NCI-H2171 treated with DMSO at 0.1 percent for 48 hours (cell line): ENCODE results near the gene MKS1.

Source experiments
- DNase-seq: peaks from one replicate; lab custom pipeline; 2025; lab: John Stamatoyannopoulos, UW

MKS1 gene

DNA sequence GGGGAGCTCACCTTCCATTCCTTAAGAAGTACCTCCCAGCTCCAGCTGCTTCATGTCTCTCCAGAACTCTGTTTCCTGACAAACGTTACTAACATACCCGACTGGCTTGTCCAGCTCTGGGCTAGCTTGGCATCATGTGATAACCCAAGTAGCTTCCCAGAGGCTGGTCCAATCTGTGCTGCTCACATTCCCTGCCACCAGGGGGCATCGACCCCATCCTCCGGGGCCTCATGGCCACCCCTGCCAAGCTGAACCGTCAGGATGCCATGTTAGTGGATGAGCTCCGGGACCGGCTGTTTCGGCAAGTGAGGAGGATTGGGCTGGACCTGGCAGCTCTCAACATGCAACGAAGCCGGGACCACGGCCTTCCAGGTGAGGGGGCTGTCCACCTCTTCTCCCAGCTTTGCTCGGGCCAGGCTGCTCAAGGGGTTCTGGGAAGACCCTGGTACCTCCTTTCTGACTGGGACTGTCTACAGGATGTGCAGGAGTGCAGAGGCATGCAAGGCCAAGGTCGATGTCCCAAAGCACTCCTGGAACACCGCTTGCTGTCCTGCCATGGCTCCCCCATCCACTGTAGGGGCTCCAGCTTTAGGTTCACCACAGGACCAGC, 18.9 kb downstream of the MKS1 start:
- peak; percentile 35 for DNase-seq

GRCh38 chr17:58196610-58197009, 22.4 kb downstream of the MKS1 start:
- no peak for DNase-seq

- DNase-seq, result no peak
These were observed 23.4 kb downstream of the MKS1 start for GRCh38 chr17:58195518-58196123.

GRCh38 chr17:58193641-58194255, 25.3 kb downstream of the MKS1 start:
- DNase-seq, result no peak

DNA sequence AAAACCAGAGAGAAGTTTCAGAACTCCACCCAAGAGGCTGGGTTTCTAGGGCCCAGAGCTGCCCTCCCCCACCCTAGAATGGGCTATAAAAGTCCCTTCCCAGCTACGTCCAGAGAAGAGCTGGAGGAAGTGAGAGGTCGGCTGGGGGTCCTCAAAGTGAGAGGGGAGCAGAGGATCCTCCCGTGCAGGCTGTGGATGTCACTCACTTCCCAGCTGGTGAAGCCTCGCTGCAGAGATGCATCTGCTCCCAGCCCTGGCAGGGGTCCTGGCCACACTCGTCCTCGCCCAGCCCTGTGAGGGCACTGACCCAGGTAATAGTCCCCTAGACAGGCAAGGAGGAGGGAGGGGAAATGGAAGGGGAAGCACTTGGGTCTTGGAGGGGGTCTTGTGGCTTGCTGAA, 26.4 kb downstream of the MKS1 start, which contains the start of gene EPX:
EPX (plus strand) TSS at position 115 of the 400 bp plus-strand sequence; CDS start at position 236, 121 bp downstream.
- no peak for DNase-seq

GRCh38 chr17:58191241-58191896, 27.7 kb downstream of the MKS1 start:
- peak; percentile 18 for DNase-seq

- DNase-seq, result peak; percentile 56
These were observed 29.5 kb downstream of the MKS1 start for GRCh38 chr17:58189436-58190146.

GRCh38 chr17:58187675-58188074, 31.4 kb downstream of the MKS1 start:
- no peak for DNase-seq

DNA sequence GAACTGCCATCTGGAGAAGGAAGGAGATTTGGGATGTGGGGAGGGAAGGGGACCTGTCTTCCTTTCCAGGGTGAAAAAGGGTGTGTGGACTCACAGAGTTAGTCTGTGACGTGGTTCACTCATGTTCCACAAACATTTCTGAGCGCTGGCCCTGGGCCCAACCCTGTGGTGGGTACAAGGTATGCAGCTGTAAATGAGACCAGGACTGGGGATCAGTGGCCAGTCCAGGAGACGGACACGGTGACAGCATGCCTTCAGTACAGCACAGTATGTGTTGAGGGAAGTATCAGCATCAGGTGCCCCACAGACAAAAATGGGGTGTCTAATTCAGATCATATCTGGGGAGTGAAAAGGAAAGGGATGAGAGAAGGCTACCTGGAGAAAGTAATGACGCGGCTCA, 32.0 kb downstream of the MKS1 start:
- no peak for DNase-seq

- DNase-seq, result no peak
These were observed 32.5 kb downstream of the MKS1 start for GRCh38 chr17:58186591-58186990.

GRCh38 chr17:58184986-58185761, 33.9 kb downstream of the MKS1 start:
- DNase-seq, result no peak

DNA sequence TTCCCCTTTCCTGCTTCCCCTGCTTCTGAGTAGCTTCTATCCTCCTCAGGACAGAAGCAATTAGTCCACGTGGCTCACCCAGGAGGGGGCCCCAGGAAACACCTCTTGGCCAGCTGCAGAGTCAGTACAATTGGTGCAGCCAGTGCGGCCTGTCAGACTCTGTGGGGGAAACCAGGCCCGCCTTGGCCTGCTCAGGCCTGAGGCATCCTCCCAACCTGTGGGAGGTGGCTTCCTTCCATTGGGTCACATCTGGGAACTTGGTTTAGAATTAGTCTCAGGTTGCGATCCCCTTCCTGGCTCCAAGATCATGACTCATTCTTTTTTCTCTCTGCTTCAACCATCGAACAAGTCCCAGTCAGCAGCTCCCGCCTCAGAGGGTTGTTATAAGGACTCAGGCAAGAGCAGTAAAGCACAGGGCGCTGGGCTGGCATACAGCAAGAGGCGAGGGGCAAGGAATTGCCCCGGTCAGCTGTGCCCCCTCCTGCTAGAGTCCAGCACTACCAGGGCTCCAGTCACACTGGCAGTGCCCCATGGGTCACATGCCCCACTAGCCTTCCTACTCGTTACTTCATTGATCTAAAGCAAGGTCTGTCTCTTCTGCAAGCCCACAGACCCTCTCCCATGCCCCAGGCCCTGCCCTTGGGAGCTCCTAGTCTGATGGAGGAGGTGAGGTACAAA, 34.6 kb downstream of the MKS1 start:
- DNase-seq, result peak; percentile 23

GRCh38 chr17:58183514-58183913, 35.5 kb downstream of the MKS1 start:
- DNase-seq, result no peak

GRCh38 chr17:58181796-58182195, 37.3 kb downstream of the MKS1 start:
- DNase-seq, result no peak

DNA sequence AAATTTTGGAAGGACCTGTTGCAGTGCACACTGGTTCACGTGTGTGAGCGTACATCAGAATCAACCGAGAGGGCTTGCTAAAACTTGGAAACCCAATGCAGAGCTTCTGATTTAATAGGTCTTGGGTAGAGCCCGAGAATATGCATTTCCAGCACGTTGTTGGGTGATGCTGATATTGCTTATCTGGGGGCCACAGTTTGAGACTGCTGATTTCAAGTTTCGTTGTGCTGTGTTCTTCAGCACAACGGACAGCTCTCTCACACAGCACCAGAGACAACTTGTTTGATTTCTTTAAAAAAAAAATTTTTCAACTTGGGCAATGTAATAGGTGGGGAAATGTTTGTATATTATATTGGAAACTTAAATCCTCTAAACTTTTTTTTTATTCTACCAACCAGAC, 42.9 kb downstream of the MKS1 start:
- DNase-seq, result no peak

GRCh38 chr17:58174871-58175270, 44.2 kb downstream of the MKS1 start:
- no peak for DNase-seq

GRCh38 chr17:58172369-58173071, 46.5 kb downstream of the MKS1 start:
- DNase-seq, result peak; percentile 50

GRCh38 chr17:58170622-58171021, 48.4 kb downstream of the MKS1 start:
- DNase-seq, result no peak

DNA sequence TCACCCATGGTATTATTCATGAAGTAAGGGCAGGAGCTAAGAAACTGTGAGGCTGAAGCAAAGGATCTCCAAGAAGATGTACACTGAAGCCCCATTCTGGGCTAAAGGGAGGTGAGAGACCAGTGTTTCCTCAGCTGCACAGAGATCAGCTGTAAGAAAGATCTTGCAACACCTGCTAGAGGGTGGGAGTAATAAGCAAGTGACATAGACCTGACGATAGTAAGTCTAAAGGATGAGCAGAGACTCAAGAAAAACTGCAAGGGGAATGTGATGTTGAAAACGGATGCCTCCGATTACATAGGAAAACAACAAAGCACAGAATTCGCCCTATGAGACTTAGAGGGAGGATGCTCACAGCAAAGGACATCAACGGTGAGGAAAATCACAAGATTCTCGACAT, 52.4 kb downstream of the MKS1 start, which contains the start of gene OR4D2:
OR4D2 (plus strand) TSS at position 301 of the 400 bp plus-strand sequence. CDS start 2,674 bp downstream, outside the sequence.
- DNase-seq, result no peak

GRCh38 chr17:58165981-58166380, 53.1 kb downstream of the MKS1 start:
- DNase-seq, result no peak
